Measurements from ENCODE around the gene MYH11. TPM values are rescaled to one million over a fixed set of nuclear protein-coding genes. Genes with fewer than 3 reads are reported as not detected.
"Not testable (repeated sequence)": the region's sequence is repeated elsewhere in the genome, so short reads cannot be mapped to it uniquely, and the experiment has no call there.

MYH11 gene
- total RNA-seq, 4 donors from 2014 or later = 13.7 to 139 (median 39.0) TPM

DNA sequence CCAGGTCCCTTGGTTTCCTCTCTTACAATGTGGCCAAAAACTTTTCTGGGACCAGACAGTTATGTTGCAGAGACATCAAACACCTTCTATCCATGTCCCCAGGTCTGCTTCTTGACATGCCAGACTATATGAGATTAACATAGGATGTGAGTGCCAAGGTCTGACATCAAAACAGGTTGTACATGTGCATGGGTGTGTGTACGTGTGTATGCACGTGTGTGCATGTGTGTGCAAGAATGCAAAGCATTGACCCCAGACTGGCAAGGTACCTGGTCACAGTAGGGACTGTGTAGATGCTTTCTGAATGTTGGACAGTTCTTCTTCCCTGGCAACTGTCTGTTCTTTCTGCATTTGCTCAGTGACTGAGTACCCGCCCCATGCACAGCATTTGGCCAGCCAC, 121.2 kb downstream of the MYH11 start:
- TF ChIP-seq POLR2A (IDR thresholded peaks at IDR 0.05) = no peak
- TF ChIP-seq, protein P1, sequence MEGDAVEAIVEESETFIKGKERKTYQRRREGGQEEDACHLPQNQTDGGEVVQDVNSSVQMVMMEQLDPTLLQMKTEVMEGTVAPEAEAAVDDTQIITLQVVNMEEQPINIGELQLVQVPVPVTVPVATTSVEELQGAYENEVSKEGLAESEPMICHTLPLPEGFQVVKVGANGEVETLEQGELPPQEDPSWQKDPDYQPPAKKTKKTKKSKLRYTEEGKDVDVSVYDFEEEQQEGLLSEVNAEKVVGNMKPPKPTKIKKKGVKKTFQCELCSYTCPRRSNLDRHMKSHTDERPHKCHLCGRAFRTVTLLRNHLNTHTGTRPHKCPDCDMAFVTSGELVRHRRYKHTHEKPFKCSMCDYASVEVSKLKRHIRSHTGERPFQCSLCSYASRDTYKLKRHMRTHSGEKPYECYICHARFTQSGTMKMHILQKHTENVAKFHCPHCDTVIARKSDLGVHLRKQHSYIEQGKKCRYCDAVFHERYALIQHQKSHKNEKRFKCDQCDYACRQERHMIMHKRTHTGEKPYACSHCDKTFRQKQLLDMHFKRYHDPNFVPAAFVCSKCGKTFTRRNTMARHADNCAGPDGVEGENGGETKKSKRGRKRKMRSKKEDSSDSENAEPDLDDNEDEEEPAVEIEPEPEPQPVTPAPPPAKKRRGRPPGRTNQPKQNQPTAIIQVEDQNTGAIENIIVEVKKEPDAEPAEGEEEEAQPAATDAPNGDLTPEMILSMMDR (IDR thresholded peaks at IDR 0.05) = no peak
- no peak overlapping the region for H3K4me3 ChIP-seq (ENCODE audit: low read depth, poor library complexity, severe bottlenecking)
- 81 to 89% methylated on average over 3 of the region's 3 CpGs for WGBS, 2 donors
- DNase-seq (ENCODE audit: low spot score in 2 of 2) = no peak
- intact Hi-C loops (cut with DNase I; ENCODE audit: low total_unique reads) = no loop called here

DNA sequence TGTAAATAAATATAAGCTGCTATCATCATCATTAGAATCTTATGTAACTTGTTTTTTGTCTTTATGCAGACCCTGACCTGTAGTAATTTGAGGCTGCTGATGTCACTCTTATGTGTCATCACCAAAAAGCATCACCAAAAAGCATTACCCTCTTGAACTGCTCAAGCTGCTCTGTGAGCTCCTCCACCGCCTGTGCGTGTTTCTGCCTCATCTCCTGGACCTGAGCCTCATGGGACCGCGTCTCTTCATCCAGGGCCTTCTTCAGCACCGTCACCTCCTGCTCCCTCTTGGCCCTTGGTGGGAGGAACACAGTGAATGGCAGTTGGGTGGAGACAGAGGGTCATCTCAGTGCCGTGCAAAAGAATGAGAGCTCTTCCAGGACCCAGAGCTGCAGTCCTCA, 124.4 kb downstream of the MYH11 start:
- no peak overlapping the region for H3K4me3 ChIP-seq (ENCODE audit: low read depth, poor library complexity, severe bottlenecking)
- intact Hi-C loops (cut with DNase I; ENCODE audit: low total_unique reads) = no loop called here
- 90 to 92% methylated on average over 6 of the region's 6 CpGs for WGBS, 2 donors
- no peak for DNase-seq (ENCODE audit: low spot score in 2 of 2)
- no peak for TF ChIP-seq POLR2A (IDR thresholded peaks at IDR 0.05)
- TF ChIP-seq, protein P1 (IDR thresholded peaks at IDR 0.05) = no peak

DNA sequence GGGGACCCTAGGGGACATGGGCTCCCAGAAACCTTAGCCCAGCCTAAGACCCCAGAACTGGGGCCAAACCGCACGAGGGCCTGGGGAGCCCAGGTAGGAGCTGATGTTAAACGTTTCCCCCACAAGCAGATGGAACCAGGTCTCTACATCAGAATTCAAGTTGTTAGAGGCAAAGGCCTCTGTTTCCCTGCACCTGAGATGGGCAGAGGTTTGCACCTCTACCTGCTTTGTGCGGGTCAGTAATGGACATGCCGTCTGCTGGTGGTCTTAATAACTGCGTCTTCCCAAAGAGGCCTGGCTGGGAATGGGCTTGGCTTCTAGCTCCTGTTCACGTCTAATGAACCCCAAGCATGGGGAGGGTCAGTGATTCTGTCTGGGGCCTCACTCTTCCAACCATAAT, 127.7 kb downstream of the MYH11 start:
- no peak overlapping the region for H3K4me3 ChIP-seq (ENCODE audit: low read depth, poor library complexity, severe bottlenecking)
- WGBS, 2 donors = 91 to 92% methylated on average over 7 of the region's 7 CpGs
- no peak for TF ChIP-seq POLR2A (IDR thresholded peaks at IDR 0.05)
- intact Hi-C loops (cut with DNase I; ENCODE audit: low total_unique reads) = no loop called here
- no peak for DNase-seq (ENCODE audit: low spot score in 2 of 2)

DNA sequence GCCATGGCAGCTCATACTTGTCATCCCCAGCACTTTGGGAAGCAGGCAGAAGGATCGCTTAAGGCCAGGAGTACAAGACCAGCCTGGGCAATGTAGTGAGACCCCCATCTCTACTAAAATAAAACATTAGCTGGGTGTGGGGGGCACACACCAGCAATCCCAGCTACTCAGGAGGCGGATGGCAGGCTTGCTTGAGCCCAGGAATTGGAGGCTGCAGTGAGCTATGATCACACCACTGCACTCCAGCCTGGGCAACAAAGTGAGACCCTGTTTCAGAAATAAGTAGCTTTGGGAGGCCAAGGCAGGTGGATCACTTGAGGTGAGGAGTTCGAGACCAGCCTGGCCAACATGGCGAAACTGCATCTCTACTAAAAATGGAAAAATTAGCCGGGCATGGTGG, 129.1 kb downstream of the MYH11 start:
- H3K4me3 ChIP-seq (ENCODE audit: low read depth, poor library complexity, severe bottlenecking); intact Hi-C loops (cut with DNase I; ENCODE audit: low total_unique reads); DNase-seq (ENCODE audit: low spot score in 2 of 2): not testable (repeated sequence)
- WGBS, 2 donors = 92 to 94% methylated on average over 5 of the region's 5 CpGs

DNA sequence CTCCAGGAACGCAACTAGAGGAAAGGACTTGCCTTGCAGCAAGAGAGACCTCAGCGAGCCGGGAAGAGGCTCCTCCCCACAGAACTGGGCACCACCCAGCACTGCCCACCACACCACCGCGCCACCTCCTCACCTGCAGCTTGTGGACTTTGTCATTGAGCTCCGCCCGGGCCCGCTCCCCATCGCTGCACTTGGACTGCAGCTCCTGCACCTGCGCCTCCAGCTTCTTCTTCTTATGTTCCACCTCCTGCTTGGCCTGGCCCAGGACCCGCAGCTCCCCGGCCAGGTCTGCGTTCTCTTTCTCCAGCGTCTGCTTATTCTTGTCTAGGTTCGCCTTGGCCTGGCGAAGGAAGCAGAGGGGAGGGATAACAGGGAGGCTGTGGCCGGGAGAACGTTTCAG, 130.1 kb downstream of the MYH11 start:
- no peak overlapping the region for H3K4me3 ChIP-seq (ENCODE audit: low read depth, poor library complexity, severe bottlenecking)
- intact Hi-C loops (cut with DNase I; ENCODE audit: low total_unique reads) = no loop called here
- WGBS, 2 donors = 63 to 81% methylated on average over 18 of the region's 18 CpGs
- no peak for TF ChIP-seq POLR2A (IDR thresholded peaks at IDR 0.05)
- no peak for DNase-seq (ENCODE audit: low spot score in 2 of 2)

DNA sequence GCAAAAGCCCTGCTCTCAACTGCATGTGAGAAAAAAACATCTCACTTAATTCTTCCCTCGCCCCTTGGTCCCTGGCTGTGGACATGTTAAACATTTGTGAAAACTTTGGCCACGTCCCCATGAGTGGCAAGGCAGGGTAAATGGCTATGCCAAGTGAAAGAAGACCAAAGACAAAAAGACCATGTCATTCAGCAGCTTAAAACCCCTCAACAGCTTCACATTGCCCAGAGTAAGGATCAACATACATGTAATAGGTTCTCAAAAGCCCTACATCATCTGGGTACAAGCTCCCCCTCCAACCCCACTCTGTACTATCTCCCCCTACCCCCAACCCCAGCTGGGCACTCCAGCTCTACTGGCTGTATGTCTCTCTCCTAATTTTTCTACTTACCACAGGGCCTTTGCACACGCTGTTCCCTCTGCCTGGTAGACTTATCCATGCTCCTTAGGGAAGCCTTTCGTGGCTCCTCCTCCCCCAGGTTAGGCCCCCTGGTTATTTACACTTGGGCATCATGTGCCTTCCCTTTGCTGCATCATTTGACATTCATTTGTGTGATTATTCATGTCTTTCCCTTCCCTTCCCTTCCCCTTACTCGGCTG, 131.1 kb downstream of the MYH11 start:
- TF ChIP-seq POLR2A (IDR thresholded peaks at IDR 0.05) = no peak
- TF ChIP-seq, protein P1 (IDR thresholded peaks at IDR 0.05) = no peak
- no peak overlapping the region for H3K4me3 ChIP-seq (ENCODE audit: low read depth, poor library complexity, severe bottlenecking)
- DNase-seq (ENCODE audit: low spot score in 2 of 2) = no peak
- WGBS, 2 donors = 97% methylated on average over 5 of the region's 5 CpGs
- intact Hi-C loops (cut with DNase I; ENCODE audit: low total_unique reads) = no loop called here

DNA sequence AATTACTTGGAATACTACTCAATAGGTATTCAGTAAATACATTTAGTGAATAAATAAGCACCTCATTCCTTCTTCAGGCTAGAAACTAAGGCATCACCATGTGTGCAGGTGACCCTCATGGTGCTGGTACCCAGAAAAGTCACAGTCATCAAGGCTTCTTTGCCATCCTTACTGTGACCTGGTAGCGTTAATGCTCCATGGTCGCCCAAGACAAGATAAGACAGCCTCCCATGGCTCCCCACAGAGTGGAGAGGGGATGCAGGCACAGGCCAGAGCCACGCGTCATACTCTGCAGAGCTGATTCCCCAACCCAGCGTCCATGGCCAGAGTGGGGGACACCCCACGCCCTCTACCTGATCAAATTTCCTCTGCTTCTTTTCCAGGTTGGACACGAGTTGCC, 133.0 kb downstream of the MYH11 start:
- no peak overlapping the region for H3K4me3 ChIP-seq (ENCODE audit: low read depth, poor library complexity, severe bottlenecking)
- intact Hi-C loops (cut with DNase I; ENCODE audit: low total_unique reads) = no loop called here
- no peak for DNase-seq (ENCODE audit: low spot score in 2 of 2)
- TF ChIP-seq, protein P1 (IDR thresholded peaks at IDR 0.05) = no peak
- no peak for TF ChIP-seq POLR2A (IDR thresholded peaks at IDR 0.05)
- WGBS, 2 donors = 94 to 96% methylated on average over 7 of the region's 7 CpGs

Measured in lower leg skin (tissue), 4 donors.